CD14-positive monocyte (primary cell): ENCODE results near the gene OR4C45. TPM values are rescaled to one million over a fixed set of nuclear protein-coding genes. Genes with fewer than 3 reads are reported as not detected.

Experiments used
- DNase-seq, 3 donors: peaks; one replicate each; pipeline ENCODE4 v3.0.0-alpha.2; 2011 to 2022
- H2AFZ ChIP-seq: 2 replicates; pipeline ENCODE4 v1.6.0; 2012; ENCODE audit warnings: mild to moderate bottlenecking, low read depth, low read length, inconsistent platforms; ENCODE audit not compliant: insufficient read depth, poor library complexity, severe bottlenecking
- H3K27ac ChIP-seq, 2 donors: 1 replicate in 1 of 2; 2 replicates in 1 of 2; pipeline ENCODE4 v1.5.1; 2012 to 2013; ENCODE audit warnings: low read length in 2 of 2, control low read depth in 1 of 2, inconsistent platforms in 1 of 2, low read depth in 1 of 2, mild to moderate bottlenecking in 1 of 2
- H3K27me3 ChIP-seq, 2 donors: one replicate each; pipeline versions ENCODE4 v1.6.0 to v1.6.1; 2011 to 2013; ENCODE audit warnings: low read length in 2 of 2; ENCODE audit not compliant: control insufficient read depth in 2 of 2, insufficient read depth in 2 of 2
- H3K36me3 ChIP-seq, 2 donors: replicated peaks in 1 of 2; 1 replicate in 1 of 2; 2 replicates in 1 of 2; pipeline versions ENCODE4 v1.5.1 to v1.6.1; 2012 to 2013; ENCODE audit warnings: low read length in 2 of 2, control low read depth in 1 of 2, inconsistent platforms in 1 of 2, mild to moderate bottlenecking in 1 of 2; ENCODE audit not compliant: insufficient read depth in 2 of 2, control insufficient read depth in 1 of 2
- H3K4me1 ChIP-seq, 2 donors: 1 replicate in 1 of 2; 2 replicates in 1 of 2; pipeline versions ENCODE4 v1.5.1 to v1.6.1; 2012 to 2013; ENCODE audit warnings: low read length in 2 of 2, control low read depth in 1 of 2, inconsistent platforms in 1 of 2, mild to moderate bottlenecking in 1 of 2, moderate library complexity in 1 of 2; ENCODE audit not compliant: insufficient read depth in 2 of 2, control insufficient read depth in 1 of 2
- H3K4me2 ChIP-seq: replicated peaks from 2 replicates; pipeline ENCODE3; 2012; ENCODE audit warnings: low read length, moderate library complexity, mild to moderate bottlenecking; ENCODE audit not compliant: poor library complexity, severe bottlenecking; ENCODE audit errors: extremely low read depth
- H3K4me3 ChIP-seq, 3 experiments: fragments of 200-600 bp in 1 of 3; sonication (generic) in 1 of 3; replicated peaks in 1 of 3; 1 replicate in 2 of 3; 2 replicates in 1 of 3; pipeline ENCODE4 v1.5.1; 2011 to 2013; ENCODE audit warnings: low read length in 3 of 3, mild to moderate bottlenecking in 3 of 3, control low read depth in 2 of 3, low read depth in 2 of 3, inconsistent platforms in 1 of 3, moderate library complexity in 1 of 3
- H3K79me2 ChIP-seq: 2 replicates; pipeline ENCODE4 v1.6.0; 2012; ENCODE audit warnings: mild to moderate bottlenecking, control low read depth, inconsistent platforms, low read length, moderate library complexity; ENCODE audit not compliant: insufficient read depth
- H3K9ac ChIP-seq: 2 replicates; pipeline ENCODE4 v1.6.0; 2017; ENCODE audit warnings: low read length, mild to moderate bottlenecking; ENCODE audit not compliant: insufficient read depth, poor library complexity, severe bottlenecking
- H3K9me3 ChIP-seq, 2 donors: replicated peaks in 1 of 2; 1 replicate in 1 of 2; 2 replicates in 1 of 2; pipeline versions ENCODE4 v1.5.1 to v1.6.1; 2012 to 2013; ENCODE audit warnings: low read length in 2 of 2, control low read depth in 1 of 2; ENCODE audit not compliant: control insufficient read depth in 1 of 2, insufficient read depth in 1 of 2
- H4K20me1 ChIP-seq: 2 replicates; pipeline ENCODE4 v1.6.0; 2012; ENCODE audit warnings: mild to moderate bottlenecking, low read length, control low read depth, moderate library complexity; ENCODE audit not compliant: insufficient read depth
- H3K27ac Mint-ChIP-seq, 7 donors: one replicate each; pipeline ENCODE4 v1.8.0; 2020; ENCODE audit warnings: mild to moderate bottlenecking in 7 of 7, mixed read lengths in 7 of 7, moderate library complexity in 6 of 7, inconsistent platforms in 2 of 7
- H3K27me3 Mint-ChIP-seq, 3 donors: one replicate each; pipeline ENCODE4 v1.8.0; 2021 to 2022; ENCODE audit warnings: low read depth in 3 of 3, mild to moderate bottlenecking in 3 of 3, mixed read lengths in 3 of 3, moderate library complexity in 3 of 3, inconsistent platforms in 1 of 3
- H3K36me3 Mint-ChIP-seq, 2 donors: one replicate each; pipeline ENCODE4 v1.8.0; 2020; ENCODE audit warnings: mixed read lengths in 2 of 2, inconsistent platforms in 1 of 2, mild to moderate bottlenecking in 1 of 2
- H3K4me1 Mint-ChIP-seq: one replicate; pipeline ENCODE4 v1.8.0; 2020; ENCODE audit warnings: mild to moderate bottlenecking, mixed read lengths
- H3K4me3 Mint-ChIP-seq, 2 donors: one replicate each; pipeline ENCODE4 v1.8.0; 2020; ENCODE audit warnings: mild to moderate bottlenecking in 2 of 2, mixed read lengths in 2 of 2, moderate library complexity in 1 of 2
- H3K9me3 Mint-ChIP-seq, 7 donors: one replicate each; pipeline ENCODE4 v1.8.0; 2020 to 2022; ENCODE audit warnings: mixed read lengths in 7 of 7, mild to moderate bottlenecking in 6 of 7, moderate library complexity in 6 of 7, inconsistent platforms in 2 of 7
- intact Hi-C, 2 donors: fragments of 100-400 bp; cut with micrococcal nuclease; formaldehyde crosslinking; loops; one replicate each; pipeline versions ENCODE4 v1.15.0 to v1.15.1; 2023
- polyA plus RNA-seq, 3 donors: library from polyadenylated mRNA; depleted of rRNA in 1 of 3; unstranded in 2 of 3; stranded (reverse) in 1 of 3; fragments of 300-500 nt in 2 of 3; fragments of >200 nt in 1 of 3; fragmentation: Illumina TruSeq in 2 of 3; gene quantifications; 1 replicate in 2 of 3; 2 replicates in 1 of 3; pipeline ENCODE4 v1.2.3, GENCODE V29; 2012 to 2021
- TF ChIP-seq, protein P1 (sequence below): fragments of 200-600 bp; IDR thresholded peaks from one replicate; pipeline ENCODE4 v1.8.0; 2022; ENCODE audit warnings: antibody characterized with exemption, mild to moderate bottlenecking

Gene OR4C45
- polyA plus RNA-seq, 3 donors = not detected

DNA sequence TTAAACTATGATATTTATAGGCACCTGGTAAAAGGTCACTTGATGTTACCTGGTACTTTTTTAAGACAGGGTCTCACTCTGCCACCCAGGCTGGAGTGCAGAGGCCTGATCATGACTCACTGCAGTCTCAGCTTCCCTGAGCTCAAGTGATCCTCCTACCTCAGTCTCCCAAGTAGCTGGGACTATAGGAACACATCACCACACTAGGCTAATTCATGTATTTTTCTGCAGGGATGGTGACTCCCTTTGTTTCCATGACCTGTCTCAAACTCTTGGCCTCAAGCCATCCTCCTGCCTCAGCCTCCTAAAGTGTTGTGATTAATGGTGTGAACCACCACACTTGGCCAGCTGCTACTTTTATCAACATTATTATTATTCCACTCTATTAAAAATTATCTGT, 47.6 kb downstream of the OR4C45 start:
- H3K4me3 ChIP-seq = no peak overlapping the region
- H3K27me3 ChIP-seq = no peaks in the 10 kb centered on the region
- no peaks in the 10 kb centered on the region for H3K4me1 Mint-ChIP-seq
- H3K36me3 Mint-ChIP-seq = no peaks in the 10 kb centered on the region
- peaks cover 36 to 61% (median 39%) of the 10 kb centered on the region in 7 donors for H3K9me3 Mint-ChIP-seq
- no peak for DNase-seq
- no peak overlapping the region for H2AFZ ChIP-seq
- H3K27ac ChIP-seq = no peak overlapping the region
- no peaks in the 10 kb centered on the region for H4K20me1 ChIP-seq
- no peak overlapping the region for H3K4me3 Mint-ChIP-seq
- H3K27me3 Mint-ChIP-seq = peaks cover 0 to 3% (median 0%) of the 10 kb centered on the region in 3 donors
- intact Hi-C loops = no loop called here
- H3K4me1 ChIP-seq = no peaks in the 10 kb centered on the region
- H3K36me3 ChIP-seq = no peaks in the 10 kb centered on the region
- TF ChIP-seq, protein P1, sequence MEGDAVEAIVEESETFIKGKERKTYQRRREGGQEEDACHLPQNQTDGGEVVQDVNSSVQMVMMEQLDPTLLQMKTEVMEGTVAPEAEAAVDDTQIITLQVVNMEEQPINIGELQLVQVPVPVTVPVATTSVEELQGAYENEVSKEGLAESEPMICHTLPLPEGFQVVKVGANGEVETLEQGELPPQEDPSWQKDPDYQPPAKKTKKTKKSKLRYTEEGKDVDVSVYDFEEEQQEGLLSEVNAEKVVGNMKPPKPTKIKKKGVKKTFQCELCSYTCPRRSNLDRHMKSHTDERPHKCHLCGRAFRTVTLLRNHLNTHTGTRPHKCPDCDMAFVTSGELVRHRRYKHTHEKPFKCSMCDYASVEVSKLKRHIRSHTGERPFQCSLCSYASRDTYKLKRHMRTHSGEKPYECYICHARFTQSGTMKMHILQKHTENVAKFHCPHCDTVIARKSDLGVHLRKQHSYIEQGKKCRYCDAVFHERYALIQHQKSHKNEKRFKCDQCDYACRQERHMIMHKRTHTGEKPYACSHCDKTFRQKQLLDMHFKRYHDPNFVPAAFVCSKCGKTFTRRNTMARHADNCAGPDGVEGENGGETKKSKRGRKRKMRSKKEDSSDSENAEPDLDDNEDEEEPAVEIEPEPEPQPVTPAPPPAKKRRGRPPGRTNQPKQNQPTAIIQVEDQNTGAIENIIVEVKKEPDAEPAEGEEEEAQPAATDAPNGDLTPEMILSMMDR = no peak
- H3K27ac Mint-ChIP-seq = no peak overlapping the region
- H3K4me2 ChIP-seq = no peak overlapping the region
- no peaks in the 10 kb centered on the region for H3K79me2 ChIP-seq
- H3K9ac ChIP-seq = no peak overlapping the region
- peaks cover 40 to 59% of the 10 kb centered on the region in 2 donors for H3K9me3 ChIP-seq

Other genes with a start within 250 kb of the OR4C45 start
- gene OR4C13, start 80.5 kb upstream of the OR4C45 start, polyA plus RNA-seq = not detected
- not detected for gene OR4C12, start 50.3 kb upstream of the OR4C45 start, polyA plus RNA-seq